ENCODE data around the gene FOSL1.
"Not testable (repeated sequence)": the region's sequence is repeated elsewhere in the genome, so short reads cannot be mapped to it uniquely, and the experiment has no call there.

The FOSL1 gene

DNA sequence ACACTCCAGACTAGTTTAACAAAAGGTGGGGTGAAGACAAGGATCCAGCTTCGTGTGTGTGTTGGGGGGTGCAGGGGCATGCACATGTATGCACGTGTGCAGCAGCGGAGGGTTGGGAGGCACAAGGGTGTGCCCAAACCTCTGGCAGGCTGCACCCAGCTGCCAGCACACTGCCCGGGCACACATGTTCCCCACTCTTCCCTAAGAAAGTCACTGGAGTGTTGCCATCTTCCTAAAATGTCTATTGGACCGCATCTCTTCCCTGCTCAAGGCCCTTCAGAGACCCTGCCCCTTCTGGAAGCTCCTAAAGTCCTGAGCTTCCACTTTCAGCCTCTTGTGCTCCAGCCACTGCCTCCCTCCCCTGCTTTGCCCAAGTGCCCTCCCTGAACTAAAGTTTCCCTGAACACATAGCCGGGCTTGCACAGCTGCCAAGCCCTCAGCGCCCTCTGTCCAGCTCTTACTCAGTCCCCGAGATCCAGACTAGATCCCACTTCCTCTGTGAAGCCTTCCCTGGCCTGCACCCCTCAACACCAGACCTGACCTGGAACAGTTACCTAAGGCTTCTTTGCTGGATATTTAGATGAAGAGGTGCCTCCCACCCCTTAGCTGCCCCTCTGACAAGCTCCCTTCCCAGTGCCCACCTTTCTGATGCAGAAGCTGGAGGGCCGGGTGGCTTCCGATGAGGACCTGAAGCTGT lies 48.2 kb downstream of the FOSL1 start:
- TF ChIP-seq FOXK2 (IDR thresholded peaks at IDR 0.05) (no peak), SP1 (IDR thresholded peaks at IDR 0.05) (no peak), LEF1 (IDR thresholded peaks at IDR 0.05; ENCODE audit: borderline replicate concordance) (no peak), NFRKB (IDR thresholded peaks at IDR 0.05) (no peak), FOXM1 (IDR thresholded peaks at IDR 0.05; ENCODE audit: borderline replicate concordance) (no peak), L3MBTL2 (conservative IDR thresholded peaks at IDR 0.05) (no peak), HDGF (IDR thresholded peaks at IDR 0.05; ENCODE audit: borderline replicate concordance) (no peak), BHLHE40 (IDR thresholded peaks at IDR 0.05; ENCODE audit: borderline replicate concordance) (no peak), FOXA1 (IDR thresholded peaks at IDR 0.05) (no peak), ELF4 (IDR thresholded peaks at IDR 0.05) (no peak), ARNT (IDR thresholded peaks at IDR 0.05) (no peak), CTBP1 (IDR thresholded peaks at IDR 0.05; ENCODE audit: borderline replicate concordance) (no peak), ZNF384 (IDR thresholded peaks at IDR 0.05) (no peak), SUZ12 (IDR thresholded peaks at IDR 0.05) (no peak)
- TF ChIP-seq, protein P1, sequence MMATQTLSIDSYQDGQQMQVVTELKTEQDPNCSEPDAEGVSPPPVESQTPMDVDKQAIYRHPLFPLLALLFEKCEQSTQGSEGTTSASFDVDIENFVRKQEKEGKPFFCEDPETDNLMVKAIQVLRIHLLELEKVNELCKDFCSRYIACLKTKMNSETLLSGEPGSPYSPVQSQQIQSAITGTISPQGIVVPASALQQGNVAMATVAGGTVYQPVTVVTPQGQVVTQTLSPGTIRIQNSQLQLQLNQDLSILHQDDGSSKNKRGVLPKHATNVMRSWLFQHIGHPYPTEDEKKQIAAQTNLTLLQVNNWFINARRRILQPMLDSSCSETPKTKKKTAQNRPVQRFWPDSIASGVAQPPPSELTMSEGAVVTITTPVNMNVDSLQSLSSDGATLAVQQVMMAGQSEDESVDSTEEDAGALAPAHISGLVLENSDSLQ (IDR thresholded peaks at IDR 0.05) = no peak
- ChIA-PET CTCF (interaction anchor here (0.6 to 3.4 kb wide), 4 partner anchors 8 to 146 kb away, joined by 3 to 19 read pairs (median 4); partner anchors contain the start of gene MUS81), POLR2A (interaction anchor here (2.1 to 7.1 kb wide), 3 partner anchors 8 to 37 kb away, joined by 6 to 44 read pairs (median 14); partner anchors contain the start of genes CCDC85B, FIBP and MUS81)
- DNase-seq (ENCODE audit: extremely low spot score) = no peak

DNA sequence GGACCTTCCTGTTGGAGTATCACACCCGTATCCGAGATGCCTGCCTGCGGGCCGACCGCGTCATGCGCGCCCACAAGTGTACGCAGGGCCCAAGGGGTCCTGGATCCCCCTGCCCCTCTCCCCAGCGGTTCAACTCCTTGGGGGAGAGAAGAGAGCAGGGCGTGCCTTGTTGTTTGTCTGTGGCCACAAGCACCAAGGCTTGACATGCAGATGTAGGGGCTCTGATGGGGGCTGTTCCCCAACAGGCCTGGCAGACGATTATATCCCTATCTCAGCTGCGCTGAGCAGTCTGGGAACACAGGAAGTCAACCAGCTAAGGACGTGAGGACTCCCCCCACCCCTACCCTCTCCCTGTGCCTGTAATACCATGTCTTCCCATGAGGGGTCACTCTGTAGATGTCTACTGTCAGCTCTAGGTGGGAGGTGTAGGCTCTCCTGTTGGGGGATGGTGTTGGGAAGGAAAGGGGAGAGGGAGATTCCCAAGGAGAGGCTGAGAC lies 49.1 kb downstream of the FOSL1 start:
- CTCF ChIA-PET = interaction anchor here (1.0 to 3.4 kb wide), 2 partner anchors 9 kb away, joined by 3 to 19 read pairs; partner anchors contain the start of gene MUS81
- TF ChIP-seq L3MBTL2 (conservative IDR thresholded peaks at IDR 0.05) = no peak
- no peak for TF ChIP-seq LEF1 (IDR thresholded peaks at IDR 0.05; ENCODE audit: borderline replicate concordance)
- TF ChIP-seq ZNF384 (IDR thresholded peaks at IDR 0.05) = no peak
- peak; percentile 55 for DNase-seq (ENCODE audit: extremely low spot score)
- POLR2A ChIA-PET = interaction anchor here (0.6 to 7.1 kb wide), 3 partner anchors 9 to 133 kb away, joined by 3 to 44 read pairs (median 6); partner anchors contain the start of genes FIBP and MUS81

GRCh38 chr11:65850217-65851082 lies 49.7 kb downstream of the FOSL1 start:
- CTCF ChIA-PET = interaction anchor here (1.1 to 3.4 kb wide), 2 partner anchors 10 to 34 kb away, joined by 3 to 19 read pairs; partner anchors contain the start of gene MUS81
- no peak for DNase-seq (ENCODE audit: extremely low spot score)
- POLR2A ChIA-PET = interaction anchor here (0.6 to 7.1 kb wide), 4 partner anchors 10 to 139 kb away, joined by 3 to 44 read pairs (median 6); partner anchors contain the start of genes FIBP, KAT5 and MUS81
- TF ChIP-seq ARNT (IDR thresholded peaks at IDR 0.05) (no peak), FOXM1 (IDR thresholded peaks at IDR 0.05; ENCODE audit: borderline replicate concordance) (no peak), BHLHE40 (IDR thresholded peaks at IDR 0.05; ENCODE audit: borderline replicate concordance) (no peak), LEF1 (IDR thresholded peaks at IDR 0.05; ENCODE audit: borderline replicate concordance) (no peak), ZNF384 (IDR thresholded peaks at IDR 0.05) (no peak), SP1 (IDR thresholded peaks at IDR 0.05) (no peak), FOXA1 (IDR thresholded peaks at IDR 0.05) (no peak), L3MBTL2 (conservative IDR thresholded peaks at IDR 0.05) (no peak), ELF4 (IDR thresholded peaks at IDR 0.05) (no peak), SUZ12 (IDR thresholded peaks at IDR 0.05) (no peak)
- TF ChIP-seq, protein P1 (IDR thresholded peaks at IDR 0.05) = no peak

DNA sequence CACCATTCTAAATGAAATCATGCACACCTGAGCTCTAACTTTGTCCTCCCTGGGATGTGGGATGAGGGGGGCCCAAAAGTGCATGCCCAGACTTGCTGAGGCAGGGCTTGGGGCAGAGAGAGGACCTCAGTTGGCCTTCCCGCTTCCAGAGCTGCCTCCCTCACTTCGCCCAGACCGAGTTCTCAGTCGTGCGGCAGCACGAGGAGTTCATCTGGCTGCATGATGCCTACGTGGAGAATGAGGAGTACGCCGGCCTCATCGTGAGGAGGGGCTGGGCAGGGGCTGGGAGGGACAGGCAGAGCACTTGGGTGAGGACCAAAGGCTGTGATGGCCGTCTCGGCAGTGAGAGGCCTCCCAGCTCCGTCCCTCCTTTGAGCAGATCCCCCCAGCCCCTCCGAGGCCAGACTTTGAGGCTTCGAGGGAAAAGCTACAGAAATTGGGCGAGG lies 50.4 kb downstream of the FOSL1 start:
- TF ChIP-seq, protein P1 (IDR thresholded peaks at IDR 0.05) = no peak
- TF ChIP-seq ELF4 (IDR thresholded peaks at IDR 0.05) (no peak), NFRKB (IDR thresholded peaks at IDR 0.05) (no peak), ARNT (IDR thresholded peaks at IDR 0.05) (no peak), CTBP1 (IDR thresholded peaks at IDR 0.05; ENCODE audit: borderline replicate concordance) (no peak), ZNF384 (IDR thresholded peaks at IDR 0.05) (no peak), HDGF (IDR thresholded peaks at IDR 0.05; ENCODE audit: borderline replicate concordance) (no peak), LEF1 (IDR thresholded peaks at IDR 0.05; ENCODE audit: borderline replicate concordance) (no peak), SUZ12 (IDR thresholded peaks at IDR 0.05) (no peak), FOXK2 (IDR thresholded peaks at IDR 0.05) (no peak), BHLHE40 (IDR thresholded peaks at IDR 0.05; ENCODE audit: borderline replicate concordance) (no peak), SP1 (IDR thresholded peaks at IDR 0.05) (no peak), L3MBTL2 (conservative IDR thresholded peaks at IDR 0.05) (no peak), TARDBP (IDR thresholded peaks at IDR 0.05) (no peak)
- ChIA-PET POLR2A (interaction anchor here (0.9 to 7.1 kb wide), 3 partner anchors 10 to 138 kb away, joined by 3 to 44 read pairs (median 5); partner anchors contain the start of genes KAT5 and MUS81), CTCF (interaction anchor here (1.1 to 3.4 kb wide), 2 partner anchors 10 to 35 kb away, joined by 3 to 19 read pairs; partner anchors contain the start of gene MUS81)
- DNase-seq (ENCODE audit: extremely low spot score) = no peak

GRCh38 chr11:65849366-65849765 lies 50.8 kb downstream of the FOSL1 start:
- TF ChIP-seq NFRKB (IDR thresholded peaks at IDR 0.05) = no peak
- TF ChIP-seq L3MBTL2 (conservative IDR thresholded peaks at IDR 0.05) = no peak
- no peak for TF ChIP-seq ZNF384 (IDR thresholded peaks at IDR 0.05)
- no peak for TF ChIP-seq CTBP1 (IDR thresholded peaks at IDR 0.05; ENCODE audit: borderline replicate concordance)
- TF ChIP-seq HDGF (IDR thresholded peaks at IDR 0.05; ENCODE audit: borderline replicate concordance) = no peak
- TF ChIP-seq BHLHE40 (IDR thresholded peaks at IDR 0.05; ENCODE audit: borderline replicate concordance) = no peak
- TF ChIP-seq SUZ12 (IDR thresholded peaks at IDR 0.05) = no peak
- TF ChIP-seq TARDBP (IDR thresholded peaks at IDR 0.05) = no peak
- TF ChIP-seq FOXA1 (IDR thresholded peaks at IDR 0.05) = no peak
- TF ChIP-seq ELF4 (IDR thresholded peaks at IDR 0.05) = no peak
- no peak for TF ChIP-seq SP1 (IDR thresholded peaks at IDR 0.05)
- TF ChIP-seq FOXM1 (IDR thresholded peaks at IDR 0.05; ENCODE audit: borderline replicate concordance) = no peak
- TF ChIP-seq, protein P1 (IDR thresholded peaks at IDR 0.05) = no peak
- TF ChIP-seq LEF1 (IDR thresholded peaks at IDR 0.05; ENCODE audit: borderline replicate concordance) = no peak
- TF ChIP-seq FOXK2 (IDR thresholded peaks at IDR 0.05) = no peak
- no peak for TF ChIP-seq ARNT (IDR thresholded peaks at IDR 0.05)
- ChIA-PET POLR2A (interaction anchor here (0.9 to 7.1 kb wide), 3 partner anchors 11 to 138 kb away, joined by 3 to 44 read pairs (median 5); partner anchors contain the start of genes KAT5 and MUS81), CTCF (interaction anchor here (1.0 to 3.4 kb wide), 2 partner anchors 11 to 35 kb away, joined by 3 to 19 read pairs; partner anchors contain the start of gene MUS81)
- DNase-seq (ENCODE audit: extremely low spot score) = no peak

- CTCF ChIA-PET = interaction anchor here (0.9 to 3.4 kb wide), 4 partner anchors 11 to 143 kb away, joined by 3 to 19 read pairs (median 3); partner anchors contain the start of gene MUS81
- POLR2A ChIA-PET = interaction anchor here (7.1 kb wide), 1 partner anchor 11 kb away, joined by 44 read pairs; the partner anchor contains the start of gene MUS81
- DNase-seq (ENCODE audit: extremely low spot score) = not testable (repeated sequence)
Measured at GRCh38 chr11:65848693-65849092, 51.5 kb downstream of the FOSL1 start.
